Measurements from ENCODE around the gene KIF1A.
"Not testable (repeated sequence)": the region's sequence is repeated elsewhere in the genome, so short reads cannot be mapped to it uniquely, and the experiment has no call there.

The KIF1A gene

GRCh38 chr2:240782221-240782885, 37.7 kb downstream of the KIF1A start:
- no peak for TF ChIP-seq CTCF (conservative IDR thresholded peaks at IDR 0.05; ENCODE audit: control insufficient read depth, insufficient read depth, low read depth, low read length)
- no peak for DNase-seq (ENCODE audit: low read depth)
- H3K4me3 ChIP-seq (ENCODE audit: control insufficient read depth, low read depth, low read length): no peak overlapping the region

- no peak for DNase-seq (ENCODE audit: low read depth)
- no peak for TF ChIP-seq CTCF (conservative IDR thresholded peaks at IDR 0.05; ENCODE audit: control insufficient read depth, insufficient read depth, low read depth, low read length)
- H3K4me3 ChIP-seq (ENCODE audit: control insufficient read depth, low read depth, low read length): no peak overlapping the region
Measured at GRCh38 chr2:240781471-240782220, 38.4 kb downstream of the KIF1A start.

DNA sequence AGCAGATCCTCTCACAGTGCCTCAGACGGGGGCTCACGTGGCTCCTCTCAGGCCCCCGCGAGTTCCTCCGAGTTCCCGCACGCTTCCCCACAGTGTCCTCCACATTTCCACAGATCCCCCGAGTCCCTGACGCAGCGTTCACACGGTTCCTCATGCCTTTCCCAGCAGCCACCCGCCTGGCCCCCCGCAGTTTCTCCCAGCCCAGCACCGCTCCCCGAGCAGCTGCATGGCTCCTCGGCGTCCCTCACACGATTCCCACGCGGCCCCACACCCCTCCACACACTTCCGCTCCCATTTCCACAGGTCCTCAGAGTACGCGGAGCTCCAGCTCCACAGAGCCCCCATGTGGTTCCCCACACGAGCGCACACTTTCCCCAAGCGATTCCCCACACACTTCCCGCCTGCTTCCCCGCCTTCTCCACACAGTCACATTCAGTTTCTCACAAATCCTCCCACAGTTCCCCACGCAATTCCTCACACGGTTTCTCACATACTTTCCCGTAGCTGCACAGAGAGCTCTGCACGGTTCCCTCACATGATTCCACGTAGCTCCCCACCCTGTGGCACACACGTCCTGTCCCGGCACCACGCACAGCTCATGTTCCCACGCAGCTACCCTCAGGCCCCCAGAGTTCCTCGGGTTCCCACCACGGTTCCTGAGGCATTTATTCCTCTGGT, 39.9 kb downstream of the KIF1A start:
- H3K4me3 ChIP-seq (ENCODE audit: control insufficient read depth, low read depth, low read length): no peak overlapping the region
- TF ChIP-seq CTCF (conservative IDR thresholded peaks at IDR 0.05; ENCODE audit: control insufficient read depth, insufficient read depth, low read depth, low read length): no peak
- no peak for DNase-seq (ENCODE audit: low read depth)

- not testable (repeated sequence) for DNase-seq (ENCODE audit: low read depth); H3K4me3 ChIP-seq (ENCODE audit: control insufficient read depth, low read depth, low read length)
Measured at GRCh38 chr2:240779250-240779832, 40.7 kb downstream of the KIF1A start.

DNA sequence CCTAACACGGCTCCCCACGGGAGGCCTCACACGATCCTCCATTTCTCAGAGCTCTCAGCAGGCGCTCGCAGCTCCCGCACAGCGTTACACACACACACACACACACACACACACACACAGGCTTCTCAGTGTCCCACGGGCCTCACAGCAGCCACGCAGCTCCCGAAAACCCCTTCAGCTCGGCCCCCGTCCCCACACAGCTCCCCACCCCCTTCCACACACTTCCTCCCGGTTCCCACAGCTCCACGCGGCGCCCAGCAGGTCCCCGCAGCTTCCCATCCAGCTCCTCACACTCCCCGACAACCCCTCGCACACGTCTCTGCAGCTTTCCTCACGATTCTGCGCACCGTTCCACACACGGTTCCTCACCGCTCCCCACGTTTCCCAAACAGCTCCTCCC, 41.6 kb downstream of the KIF1A start:
- no peak overlapping the region for H3K4me3 ChIP-seq (ENCODE audit: control insufficient read depth, low read depth, low read length)
- no peak for TF ChIP-seq CTCF (conservative IDR thresholded peaks at IDR 0.05; ENCODE audit: control insufficient read depth, insufficient read depth, low read depth, low read length)
- DNase-seq (ENCODE audit: low read depth): no peak

DNA sequence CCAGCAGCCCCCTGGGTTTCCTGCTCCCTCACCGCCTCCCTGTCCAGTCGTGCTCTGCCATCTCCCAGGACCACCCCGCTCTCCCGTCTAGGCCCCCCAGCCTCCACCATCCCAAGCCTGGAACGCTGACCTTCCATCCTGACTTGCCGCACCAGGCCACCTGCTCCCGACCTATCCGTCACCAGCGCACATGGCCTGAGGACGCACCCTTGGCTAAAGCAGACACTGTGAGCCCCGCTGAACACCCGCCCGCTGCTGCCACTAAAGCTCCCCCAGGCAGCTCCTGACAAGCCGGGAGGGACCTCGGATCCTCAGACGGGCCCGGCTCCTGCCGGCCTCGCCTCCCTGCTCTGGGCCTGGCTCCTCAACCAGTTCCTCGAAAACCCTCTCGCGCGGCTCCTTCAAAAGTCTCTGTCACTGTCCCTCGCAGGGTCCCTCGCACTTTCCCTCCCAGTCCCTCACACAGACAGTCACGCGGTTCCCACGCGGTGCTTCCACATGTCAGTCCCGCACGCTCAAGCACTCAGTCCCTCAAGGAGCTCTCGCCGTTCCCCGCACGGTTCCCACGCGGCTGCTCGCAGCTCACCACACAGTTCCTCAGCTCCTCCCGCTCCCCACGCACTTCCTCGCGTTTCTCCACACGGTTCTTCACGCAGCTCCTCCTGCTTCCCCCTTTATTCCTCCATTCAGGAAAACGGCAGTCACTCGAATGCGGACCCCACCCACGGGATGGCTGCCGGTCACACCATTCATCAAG, 42.4 kb downstream of the KIF1A start:
- TF ChIP-seq CTCF (conservative IDR thresholded peaks at IDR 0.05; ENCODE audit: control insufficient read depth, insufficient read depth, low read depth, low read length): no peak
- DNase-seq (ENCODE audit: low read depth): no peak
- H3K4me3 ChIP-seq (ENCODE audit: control insufficient read depth, low read depth, low read length): no peak overlapping the region
